ENCODE results near the gene FRMD3. TPM values are rescaled to one million over a fixed set of nuclear protein-coding genes. Genes with fewer than 3 reads are reported as not detected.

Gene FRMD3
- total and polyA plus RNA-seq, 2 donors (not counting 3 experiments of a cell fraction or from before 2014, with no cell fraction given), result 3.0 to 6.1 TPM

- Histone ChIP-seq H3K27me3 (ENCODE audit: control insufficient read depth in 2 of 2, insufficient read depth in 2 of 2, low read length in 2 of 2) (no peaks in the 10 kb centered on the region), H3K4me3 (replicated peaks in 1 of 3; ENCODE audit: insufficient read depth in 1 of 3, low read depth in 1 of 3, low read length in 3 of 3) (no peak overlapping the region), H3K4me2 (ENCODE audit: insufficient read depth, low read length) (no peak overlapping the region), H3K9me1 (replicated peaks; ENCODE audit: control insufficient read depth, extremely low read depth, insufficient read depth, low read length) (no peaks in the 10 kb centered on the region), H3K9ac (replicated peaks; ENCODE audit: extremely low read depth, insufficient read depth, low read length) (no peak overlapping the region), H2AFZ (ENCODE audit: low read depth, low read length) (no peak overlapping the region), H4K20me1 (replicated peaks; ENCODE audit: control insufficient read depth, extremely low read depth, insufficient read depth, low read length) (no peaks in the 10 kb centered on the region), H3K9me3 (replicated peaks; ENCODE audit: control insufficient read depth, insufficient read depth, low read length) (no peaks in the 10 kb centered on the region), H3K4me1 (ENCODE audit: control insufficient read depth, extremely low read depth, insufficient read depth, low read length) (peaks cover 5% of the 10 kb centered on the region), H3K36me3 (ENCODE audit: control insufficient read depth in 2 of 2, extremely low read depth in 1 of 2, insufficient read depth in 2 of 2, low read length in 2 of 2) (no peaks in the 10 kb centered on the region), H3K79me2 (ENCODE audit: control insufficient read depth, insufficient read depth, low read length) (no peaks in the 10 kb centered on the region), H3K27ac (ENCODE audit: insufficient read depth, low read depth, low read length) (no peak overlapping the region)
- ChIA-PET CTCF (no interaction called here), POLR2A (no interaction called here)
- DNase-seq (ENCODE audit: low read depth, low spot score), result no peak
- FAIRE-seq, result no peak
- dilution Hi-C loops (cut with MboI; ENCODE audit: extremely low pct_ligation_motif_present, low sequenced_read_pairs), result no loop called here
- intact Hi-C loops (cut with micrococcal nuclease), result no loop called here
- no TSS peak for BruUV-seq (replicated peaks)
- no peak for TF ChIP-seq EZH2 (IDR thresholded peaks at IDR 0.05; ENCODE audit: borderline replicate concordance, low read depth, low read length, severe bottlenecking)
- no peak for TF ChIP-seq GATA2 (IDR thresholded peaks at IDR 0.05; ENCODE audit: insufficient read depth, insufficient read length, low read depth, low read length)
- TF ChIP-seq JUN (IDR thresholded peaks at IDR 0.05; ENCODE audit: borderline replicate concordance, insufficient read depth, insufficient read length, low read depth), result no peak
- no peak for TF ChIP-seq MYC (IDR thresholded peaks at IDR 0.05; ENCODE audit: low read depth, low read length)
These were observed 36.3 kb upstream of the FRMD3 start for GRCh38 chr9:83574482-83574881.

- no peak for DNase-seq (ENCODE audit: low read depth, low spot score)
- peak overlapping the region; percentile 39 for H2AFZ ChIP-seq (ENCODE audit: low read depth, low read length)
These were observed 34.3 kb upstream of the FRMD3 start for GRCh38 chr9:83572524-83572923.

More at GRCh38 chr9:83572524-83572923, 34.3 kb upstream of the FRMD3 start:
- H3K4me1 ChIP-seq (ENCODE audit: control insufficient read depth, extremely low read depth, insufficient read depth, low read length), result peaks cover 6% of the 10 kb centered on the region
- no peaks in the 10 kb centered on the region for H3K9me3 ChIP-seq (replicated peaks; ENCODE audit: control insufficient read depth, insufficient read depth, low read length)
- no peak overlapping the region for H3K9ac ChIP-seq (replicated peaks; ENCODE audit: extremely low read depth, insufficient read depth, low read length)
- no peaks in the 10 kb centered on the region for H3K36me3 ChIP-seq (ENCODE audit: control insufficient read depth in 2 of 2, extremely low read depth in 1 of 2, insufficient read depth in 2 of 2, low read length in 2 of 2)
- no peak for TF ChIP-seq CTCF (IDR thresholded peaks at IDR 0.05; ENCODE audit: extremely low read depth in 1 of 2, insufficient read depth in 1 of 2, low read depth in 1 of 2, low read length in 2 of 2)
- TF ChIP-seq POLR2A (IDR thresholded peaks at IDR 0.05; ENCODE audit: low read depth, low read length), result no peak
- H3K79me2 ChIP-seq (ENCODE audit: control insufficient read depth, insufficient read depth, low read length), result no peaks in the 10 kb centered on the region
- ChIA-PET POLR2A (no interaction called here), CTCF (no interaction called here)
- no TSS peak for BruUV-seq (replicated peaks)
- no peaks in the 10 kb centered on the region for H3K9me1 ChIP-seq (replicated peaks; ENCODE audit: control insufficient read depth, extremely low read depth, insufficient read depth, low read length)
- no peak overlapping the region for H3K4me3 ChIP-seq (replicated peaks in 1 of 3; ENCODE audit: insufficient read depth in 1 of 3, low read depth in 1 of 3, low read length in 3 of 3)
- no peak for FAIRE-seq
- intact Hi-C loops (cut with micrococcal nuclease) (no loop called here), dilution Hi-C loops (cut with MboI; ENCODE audit: extremely low pct_ligation_motif_present, low sequenced_read_pairs) (no loop called here)
- H4K20me1 ChIP-seq (replicated peaks; ENCODE audit: control insufficient read depth, extremely low read depth, insufficient read depth, low read length), result no peaks in the 10 kb centered on the region
- H3K27me3 ChIP-seq (ENCODE audit: control insufficient read depth in 2 of 2, insufficient read depth in 2 of 2, low read length in 2 of 2), result no peaks in the 10 kb centered on the region
- H3K27ac ChIP-seq (ENCODE audit: insufficient read depth, low read depth, low read length), result no peak overlapping the region
- H3K4me2 ChIP-seq (ENCODE audit: insufficient read depth, low read length), result peak overlapping the region; percentile 23

Data from endothelial cell of umbilical vein (primary cell).